ENCODE measurements around the gene SLFN14.
"Not testable (repeated sequence)": the region's sequence is repeated elsewhere in the genome, so short reads cannot be mapped to it uniquely, and the experiment has no call there.

The SLFN14 gene

DNA sequence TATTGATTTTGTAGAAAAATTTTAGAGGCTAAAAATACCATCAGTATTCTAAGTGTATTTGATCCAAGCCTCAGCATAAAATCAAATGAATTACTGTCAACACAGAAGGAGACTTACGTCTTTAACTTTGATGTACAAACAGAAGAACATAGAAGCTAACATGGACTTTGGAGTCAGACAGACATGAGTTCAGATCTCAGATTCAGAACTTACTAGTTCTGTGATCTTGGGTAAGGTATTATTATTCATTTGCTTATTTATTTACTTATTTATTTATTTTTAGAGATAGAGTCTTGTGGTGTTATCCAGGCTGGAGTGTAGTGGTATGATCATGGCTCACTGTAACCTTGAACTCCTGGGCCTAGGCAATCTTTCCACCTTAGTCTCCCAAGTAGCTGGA lies 19.2 kb downstream of the SLFN14 start:
- no peak overlapping the region for H3K4me3 ChIP-seq (replicated peaks in 1 of 2; ENCODE audit: low read depth in 2 of 2, low read length in 2 of 2)
- no peak for DNase-seq (ENCODE audit: low read depth in 2 of 2)
- TF ChIP-seq, protein P1, sequence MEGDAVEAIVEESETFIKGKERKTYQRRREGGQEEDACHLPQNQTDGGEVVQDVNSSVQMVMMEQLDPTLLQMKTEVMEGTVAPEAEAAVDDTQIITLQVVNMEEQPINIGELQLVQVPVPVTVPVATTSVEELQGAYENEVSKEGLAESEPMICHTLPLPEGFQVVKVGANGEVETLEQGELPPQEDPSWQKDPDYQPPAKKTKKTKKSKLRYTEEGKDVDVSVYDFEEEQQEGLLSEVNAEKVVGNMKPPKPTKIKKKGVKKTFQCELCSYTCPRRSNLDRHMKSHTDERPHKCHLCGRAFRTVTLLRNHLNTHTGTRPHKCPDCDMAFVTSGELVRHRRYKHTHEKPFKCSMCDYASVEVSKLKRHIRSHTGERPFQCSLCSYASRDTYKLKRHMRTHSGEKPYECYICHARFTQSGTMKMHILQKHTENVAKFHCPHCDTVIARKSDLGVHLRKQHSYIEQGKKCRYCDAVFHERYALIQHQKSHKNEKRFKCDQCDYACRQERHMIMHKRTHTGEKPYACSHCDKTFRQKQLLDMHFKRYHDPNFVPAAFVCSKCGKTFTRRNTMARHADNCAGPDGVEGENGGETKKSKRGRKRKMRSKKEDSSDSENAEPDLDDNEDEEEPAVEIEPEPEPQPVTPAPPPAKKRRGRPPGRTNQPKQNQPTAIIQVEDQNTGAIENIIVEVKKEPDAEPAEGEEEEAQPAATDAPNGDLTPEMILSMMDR (IDR thresholded peaks at IDR 0.05; ENCODE audit: low read depth, low read length), result no peak

DNA sequence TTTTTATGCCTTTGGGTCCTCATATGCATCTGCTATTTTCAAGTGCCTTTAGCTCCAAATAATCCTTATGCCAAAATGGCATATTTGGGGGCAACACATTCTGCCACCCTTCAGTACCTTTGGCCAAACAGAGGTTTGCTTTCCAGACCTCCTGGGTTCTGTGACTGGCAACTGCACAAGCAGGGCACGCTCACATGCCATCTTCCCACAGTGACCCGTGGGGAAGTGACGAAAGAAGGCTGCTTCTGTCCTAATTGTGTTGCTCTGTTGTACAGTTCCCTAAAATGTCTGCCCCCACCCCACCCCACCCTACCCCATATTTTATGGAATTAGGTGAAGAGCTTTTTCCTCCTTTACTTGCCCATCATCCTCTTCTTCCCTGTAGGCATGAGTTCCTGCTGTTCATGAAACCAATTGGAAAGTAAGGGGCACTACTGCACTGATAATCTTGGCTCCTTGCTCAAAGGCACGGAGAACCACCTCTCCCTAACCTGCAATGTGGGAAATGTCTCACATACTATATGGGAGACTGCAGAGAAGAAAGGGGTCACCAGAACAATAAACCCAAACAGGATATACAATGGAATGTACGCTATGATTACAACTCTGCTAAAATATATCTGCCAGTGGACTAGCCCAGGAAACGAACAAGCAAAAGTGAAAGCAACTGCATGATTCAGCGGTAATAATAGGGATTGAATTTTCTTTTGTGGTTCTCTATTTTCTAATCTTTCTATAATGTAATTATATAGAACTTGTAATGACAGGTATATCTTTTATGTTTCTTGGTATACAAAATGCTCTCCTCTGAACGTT lies 19.8 kb downstream of the SLFN14 start:
- peak; percentile 50 to 68 for DNase-seq (ENCODE audit: low read depth in 2 of 2)
- TF ChIP-seq, protein P1 (IDR thresholded peaks at IDR 0.05; ENCODE audit: low read depth, low read length), result no peak
- H3K4me3 ChIP-seq (replicated peaks in 1 of 2; ENCODE audit: low read depth in 2 of 2, low read length in 2 of 2), result peak overlapping the region; percentile 5 to 20

DNA sequence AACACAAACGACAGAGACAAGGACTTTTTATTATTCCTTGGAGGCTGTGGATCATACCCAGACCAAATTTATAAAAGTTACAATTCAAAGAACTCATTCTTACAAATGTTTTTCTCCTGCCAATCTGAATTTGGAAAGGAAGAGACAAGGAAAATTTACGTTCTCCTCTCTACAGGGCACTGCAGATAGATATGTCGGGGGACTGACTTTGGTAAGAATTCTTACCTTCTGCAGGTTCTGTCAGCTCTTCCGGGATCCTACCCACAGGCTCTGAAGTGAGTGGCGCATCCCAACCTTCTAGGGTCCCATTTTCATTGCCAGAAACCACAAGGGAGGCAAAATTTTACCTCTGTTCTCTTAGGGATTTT lies 21.0 kb downstream of the SLFN14 start:
- no peak overlapping the region for H3K4me3 ChIP-seq (replicated peaks in 1 of 2; ENCODE audit: low read depth in 2 of 2, low read length in 2 of 2)
- DNase-seq (ENCODE audit: low read depth in 2 of 2), result no peak
- TF ChIP-seq, protein P1 (IDR thresholded peaks at IDR 0.05; ENCODE audit: low read depth, low read length), result no peak

DNA sequence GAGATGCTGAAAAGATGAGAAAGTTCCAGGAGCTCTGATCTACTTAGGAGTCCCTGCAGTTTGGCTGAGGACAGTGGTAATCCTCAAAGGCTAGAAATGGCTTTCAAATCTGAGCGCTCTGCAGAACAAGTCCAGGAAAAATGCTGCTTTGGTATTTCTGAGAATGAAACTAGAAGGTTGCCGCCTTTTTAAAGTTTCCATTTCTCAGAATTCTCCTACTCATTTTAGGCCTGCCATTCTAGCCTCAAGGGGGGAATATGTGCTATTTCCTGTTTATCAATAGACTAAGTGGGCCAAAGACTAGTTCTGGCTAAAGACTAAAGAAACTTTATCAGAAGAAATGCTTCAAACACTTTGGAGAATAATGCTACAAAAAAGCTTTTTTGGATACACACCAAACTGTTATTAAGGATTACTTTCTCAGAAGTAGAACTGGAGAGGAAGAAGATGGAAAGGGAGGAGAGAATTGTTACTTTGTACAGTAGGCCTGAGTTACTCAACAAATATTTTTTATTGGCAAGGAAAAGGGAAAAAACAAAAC lies 22.9 kb downstream of the SLFN14 start, which contains the start of gene SLFN12L:
TSS of gene SLFN12L (minus strand) at position 78 of the 541 bp plus-strand sequence. CDS start 15,314 bp downstream, outside the sequence.
- no peak within 1 kb of the TSS for H3K4me3 ChIP-seq (replicated peaks in 1 of 2; ENCODE audit: low read depth in 2 of 2, low read length in 2 of 2)
- TF ChIP-seq, protein P1 (IDR thresholded peaks at IDR 0.05; ENCODE audit: low read depth, low read length), result no peak
- peak; percentile 10 to 33 for DNase-seq (ENCODE audit: low read depth in 2 of 2)

DNA sequence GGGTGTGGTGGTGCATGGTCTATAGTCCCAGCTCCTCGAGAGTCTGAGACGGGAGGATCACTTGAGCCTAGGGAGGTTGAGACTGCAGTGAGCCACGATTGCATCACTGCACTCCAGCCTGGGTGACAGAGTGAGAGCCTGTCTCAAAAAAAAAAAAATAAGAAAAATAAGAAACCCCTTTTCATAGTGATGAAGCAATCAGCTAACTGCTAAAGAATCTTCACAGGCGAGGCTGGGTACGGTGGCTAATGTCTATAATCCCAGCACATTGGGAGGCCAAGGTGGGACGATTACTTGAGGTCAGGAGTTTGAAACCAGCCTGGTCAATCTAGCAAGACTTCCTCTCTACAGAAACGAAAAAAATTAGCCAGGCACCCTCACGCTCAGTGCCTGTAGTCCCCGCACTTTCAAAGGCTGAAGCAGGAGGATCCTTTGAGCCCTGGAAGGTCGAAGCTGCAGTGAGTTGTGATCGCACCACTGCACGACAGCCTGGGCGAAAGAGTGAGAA lies 23.9 kb downstream of the SLFN14 start:
- no peak overlapping the region for H3K4me3 ChIP-seq (replicated peaks in 1 of 2; ENCODE audit: low read depth in 2 of 2, low read length in 2 of 2)
- no peak for DNase-seq (ENCODE audit: low read depth in 2 of 2)
- TF ChIP-seq, protein P1 (IDR thresholded peaks at IDR 0.05; ENCODE audit: low read depth, low read length), result no peak

DNA sequence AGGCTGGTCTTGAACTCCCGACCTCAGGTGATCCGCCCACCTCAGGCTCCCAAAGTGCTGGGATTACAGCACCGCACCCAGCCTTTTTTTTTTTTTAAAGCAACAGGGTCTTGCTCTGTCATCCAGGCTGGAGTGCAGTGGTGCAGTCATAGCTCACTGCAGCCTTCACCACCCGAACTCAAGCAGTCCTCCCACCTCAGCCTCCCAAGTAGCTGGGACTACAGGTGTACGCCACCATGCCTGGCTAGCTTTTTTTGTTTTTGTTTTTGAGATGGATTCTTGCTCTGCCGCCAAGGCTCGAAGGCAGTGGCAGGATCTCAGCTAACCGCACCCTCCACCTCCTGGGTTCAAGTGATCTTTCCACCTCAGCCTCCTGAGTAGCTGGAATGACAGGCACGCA lies 25.2 kb downstream of the SLFN14 start:
- H3K4me3 ChIP-seq (replicated peaks in 1 of 2; ENCODE audit: low read depth in 2 of 2, low read length in 2 of 2); DNase-seq (ENCODE audit: low read depth in 2 of 2): not testable (repeated sequence)

DNA sequence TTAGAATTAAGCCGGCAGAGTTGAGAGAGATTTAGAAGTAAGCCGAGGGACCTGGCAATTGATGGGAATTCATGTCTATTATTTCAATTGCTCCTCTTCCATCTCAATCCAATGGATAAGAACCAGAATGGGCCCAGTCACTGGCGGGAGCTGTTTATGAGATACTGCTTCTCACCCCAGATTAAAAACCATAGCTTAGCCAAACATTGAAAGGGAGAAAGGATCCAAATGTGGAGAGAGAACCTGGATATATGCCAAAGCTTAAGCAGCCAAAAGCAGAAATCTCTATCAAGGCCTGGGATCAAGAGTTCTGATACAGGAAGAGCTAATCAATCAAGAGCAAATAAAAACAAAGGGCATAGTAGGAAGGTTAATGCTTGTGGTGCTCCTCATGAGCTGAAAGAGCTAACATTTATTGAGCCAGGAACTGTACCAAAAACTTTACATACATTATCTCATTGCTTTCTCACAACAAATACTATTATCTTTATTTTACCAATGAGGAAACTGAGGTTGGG lies 26.0 kb downstream of the SLFN14 start:
- no peak overlapping the region for H3K4me3 ChIP-seq (replicated peaks in 1 of 2; ENCODE audit: low read depth in 2 of 2, low read length in 2 of 2)
- DNase-seq (ENCODE audit: low read depth in 2 of 2), result no peak
- TF ChIP-seq, protein P1 (IDR thresholded peaks at IDR 0.05; ENCODE audit: low read depth, low read length), result no peak
